Stomach (tissue), 9 donors: ENCODE results near the gene NEAT1. TPM values are rescaled to one million over a fixed set of nuclear protein-coding genes. Genes with fewer than 3 reads are reported as not detected.

Source experiments
- DNase-seq, 2 donors: peaks; one replicate each; pipeline versions ENCODE4 v3.0.0 to v3.0.0-alpha.2; 2013 to 2019
- H3K27ac ChIP-seq, 5 donors: fragments of 200-600 bp in 4 of 5; sonication (generic) in 4 of 5; one replicate each; pipeline ENCODE4 v1.5.1; 2013 to 2019; ENCODE audit warnings: mild to moderate bottlenecking in 1 of 5, moderate library complexity in 1 of 5
- H3K27me3 ChIP-seq, 3 donors: fragments of 200-600 bp; sonication (generic); one replicate each; pipeline ENCODE4 v1.5.1; 2017 to 2019; ENCODE audit warnings: mixed run types in 1 of 3
- H3K36me3 ChIP-seq, 4 donors: fragments of 200-600 bp; sonication (generic); 1 replicate in 3 of 4; 2 replicates in 1 of 4; pipeline ENCODE4 v1.5.1; 2016 to 2019
- H3K4me1 ChIP-seq, 4 donors: fragments of 200-600 bp; sonication (generic); one replicate each; pipeline ENCODE4 v1.5.1; 2016 to 2019
- H3K4me3 ChIP-seq, 4 donors: fragments of 200-600 bp; sonication (generic) in 3 of 4; one replicate each; pipeline ENCODE4 v1.5.1; 2016 to 2019; ENCODE audit warnings: mild to moderate bottlenecking in 1 of 4
- H3K9me3 ChIP-seq, 4 donors: fragments of 200-600 bp; sonication (generic); one replicate each; pipeline ENCODE4 v1.5.1; 2016 to 2019
- CTCF ChIP-seq, 7 experiments: fragments of 450-650 bp in 4 of 7; fragments of 200-600 bp in 3 of 7; sonication (generic) in 3 of 7; IDR thresholded peaks; one replicate each; pipeline ENCODE4 v1.5.1; 2016 to 2019; ENCODE audit warnings: antibody characterized with exemption in 7 of 7, control low read depth in 2 of 7, mild to moderate bottlenecking in 1 of 7
- EP300 ChIP-seq: sonication (generic); formaldehyde crosslinking; IDR thresholded peaks from one replicate; pipeline ENCODE4 v1.6.1; 2017; ENCODE audit warnings: antibody characterized with exemption
- POLR2A ChIP-seq, 4 donors: fragments of 450-650 bp; IDR thresholded peaks; one replicate each; pipeline ENCODE4 v1.6.1; 2016; ENCODE audit warnings: antibody characterized with exemption in 4 of 4, control low read depth in 2 of 4, mild to moderate bottlenecking in 1 of 4, moderate library complexity in 1 of 4
- POLR2AphosphoS5 ChIP-seq, 3 donors: sonication (generic); formaldehyde crosslinking; IDR thresholded peaks; one replicate each; pipeline ENCODE4 v1.6.1; 2016; ENCODE audit warnings: antibody characterized with exemption in 3 of 3
- WGBS, 5 donors: extraction: QIAGEN DNeasy Blood & Tissue Kit in 3 of 5; methylation state at CpG; one replicate each; pipeline versions ENCODE4 v1.1.5 to v1.1.7; 2013 to 2018; 5-methylcytosine and 5-hydroxymethylcytosine counted together
- intact Hi-C: fragments of 100-400 bp; cut with DNase I; formaldehyde crosslinking; loops from one replicate; pipeline ENCODE4 v1.15.1; 2023; ENCODE audit warnings: low total_unique reads
- polyA plus RNA-seq, 3 donors: library from polyadenylated mRNA; stranded (reverse); fragments of 200-250 nt; gene quantifications; one replicate each; pipeline ENCODE4 v1.2.3, GENCODE V29; 2013
- total RNA-seq, 5 donors: library from RNA; depleted of rRNA; stranded (reverse); fragments of >200 nt; gene quantifications; one replicate each; pipeline versions ENCODE4 v1.1.0 to v1.2.3, GENCODE V29; 2014 to 2016
- donor health status: healthy with polysubstance abuse.
- donor health status: Bipolar disorder and iron deficiency.
- donor health status: healthy.

Gene NEAT1
- total and polyA plus RNA-seq, 8 donors, result 131 to 2,124 (median 707) TPM

GRCh38 chr11:65429068-65429681, 6.6 kb downstream of the NEAT1 start:
- Histone ChIP-seq H3K27me3 (no peaks in the 10 kb centered on the region), H3K4me3 (peak overlapping the region; percentile 81 to 92 (median 86)), H3K4me1 (peaks cover 42 to 80% (median 63%) of the 10 kb centered on the region in 4 donors), H3K27ac (peak overlapping the region; percentile 78 to 100 (median 99)), H3K9me3 (no peaks in the 10 kb centered on the region), H3K36me3 (peaks cover 20 to 46% (median 36%) of the 10 kb centered on the region in 4 donors)
- WGBS, 5 donors, result 4 to 14% (median 5%) methylated on average over 9 of the region's 9 CpGs
- TF ChIP-seq CTCF (IDR thresholded peaks at IDR 0.05), result peak in 1 of 7 experiments; percentile 11
- TF ChIP-seq POLR2AphosphoS5 (IDR thresholded peaks at IDR 0.05), result peak; percentile 34 to 99 (median 87)
- peak in 3 of 4 donors; percentile 58 to 90 (median 65) for TF ChIP-seq POLR2A (IDR thresholded peaks at IDR 0.05)
- no peak for TF ChIP-seq EP300
- intact Hi-C loops, result loop anchor here (5.0 kb wide), 1 partner anchor 73 kb away; no protein-coding TSS in a partner anchor
- peak; percentile 43 to 60 for DNase-seq

GRCh38 chr11:65429724-65430405, 7.3 kb downstream of the NEAT1 start:
- H3K27me3 ChIP-seq, result no peaks in the 10 kb centered on the region
- WGBS, 5 donors, result 2 to 6% (median 4%) methylated on average over 9 of the region's 9 CpGs
- no peaks in the 10 kb centered on the region for H3K9me3 ChIP-seq
- intact Hi-C loops, result loop anchor here (5.0 kb wide), 1 partner anchor 72 kb away; no protein-coding TSS in a partner anchor
- no peak for TF ChIP-seq CTCF (IDR thresholded peaks at IDR 0.05)
- peak in 2 of 4 donors; percentile 61 to 79 for TF ChIP-seq POLR2A (IDR thresholded peaks at IDR 0.05)
- TF ChIP-seq EP300, result no peak
- peak in 2 of 3 donors; percentile 91 to 96 for TF ChIP-seq POLR2AphosphoS5 (IDR thresholded peaks at IDR 0.05)
- peaks cover 20 to 46% (median 41%) of the 10 kb centered on the region in 4 donors for H3K36me3 ChIP-seq
- H3K4me1 ChIP-seq, result peaks cover 48 to 87% (median 68%) of the 10 kb centered on the region in 4 donors
- DNase-seq, result peak; percentile 80 to 87
- peak overlapping the region; percentile 89 to 100 (median 99) for H3K27ac ChIP-seq
- H3K4me3 ChIP-seq, result peak overlapping the region; percentile 25 to 92 (median 86)

- peaks cover 53 to 95% (median 74%) of the 10 kb centered on the region in 4 donors for H3K4me1 ChIP-seq
- intact Hi-C loops, result no loop called here
These were observed 8.0 kb downstream of the NEAT1 start for GRCh38 chr11:65430406-65431217.

More at GRCh38 chr11:65430406-65431217, 8.0 kb downstream of the NEAT1 start:
- peak overlapping the region; percentile 25 to 92 (median 86) for H3K4me3 ChIP-seq
- TF ChIP-seq EP300 (no peak), POLR2A (IDR thresholded peaks at IDR 0.05) (peak in 1 of 4 donors; percentile 59), CTCF (IDR thresholded peaks at IDR 0.05) (no peak), POLR2AphosphoS5 (IDR thresholded peaks at IDR 0.05) (peak in 2 of 3 donors; percentile 68 to 70)
- peak; percentile 25 to 42 for DNase-seq
- no peaks in the 10 kb centered on the region for H3K27me3 ChIP-seq
- peak overlapping the region; percentile 89 to 100 (median 99) for H3K27ac ChIP-seq
- H3K9me3 ChIP-seq, result no peaks in the 10 kb centered on the region
- WGBS, 5 donors, result 30 to 53% (median 44%) methylated on average over 6 of the region's 6 CpGs
- H3K36me3 ChIP-seq, result peaks cover 26 to 46% (median 43%) of the 10 kb centered on the region in 4 donors
